HepG2 (cell line): ENCODE results near the gene NUDT3. TPM values are rescaled to one million over a fixed set of nuclear protein-coding genes. Genes with fewer than 3 reads are reported as not detected.

ENCODE experiments used
- ATAD3A ChIP-seq: sonication (generic); formaldehyde crosslinking; IDR thresholded peaks from 2 replicates; pipeline ENCODE4 v1.4.0; 2020; ENCODE audit warnings: missing genetic modification reagents
- CBX2 ChIP-seq, 2 experiments: fragments of 200-600 bp in 1 of 2; sonication (generic); formaldehyde crosslinking in 1 of 2; IDR thresholded peaks; 2 replicates each; pipeline versions ENCODE4 v1.7.0 to v1.8.1; 2018 to 2022; ENCODE audit warnings: low read depth in 2 of 2, low read length in 1 of 2, mild to moderate bottlenecking in 1 of 2, missing genetic modification reagents in 1 of 2
- DNMT1 ChIP-seq: sonication (generic); formaldehyde crosslinking; IDR thresholded peaks from 2 replicates; pipeline ENCODE4 v1.5.1; 2020; ENCODE audit warnings: mild to moderate bottlenecking, missing genetic modification reagents
- HNRNPL ChIP-seq: fragments of 200-400 bp; formaldehyde crosslinking; IDR thresholded peaks from 2 replicates; pipeline ENCODE4 v1.6.1; 2017; ENCODE audit warnings: mild to moderate bottlenecking, low read depth, low read length
- HNRNPUL1 ChIP-seq: fragments of 200-400 bp; formaldehyde crosslinking; IDR thresholded peaks from 2 replicates; pipeline ENCODE4 v1.6.1; 2017; ENCODE audit warnings: low read depth, mild to moderate bottlenecking, low read length, moderate library complexity
- IRX3 ChIP-seq: sonication (generic); formaldehyde crosslinking; IDR thresholded peaks from 2 replicates; pipeline ENCODE4 v1.8.1; 2023; ENCODE audit warnings: mild to moderate bottlenecking, low read depth, missing genetic modification reagents, borderline replicate concordance
- JUND ChIP-seq: sonication (generic); formaldehyde crosslinking; IDR thresholded peaks from 2 replicates; pipeline ENCODE4 v1.8.0; 2022; ENCODE audit warnings: mild to moderate bottlenecking, missing genetic modification reagents
- PAF1 ChIP-seq: IDR thresholded peaks from 2 replicates; pipeline ENCODE4 v1.6.1; 2016; ENCODE audit warnings: missing genetic modification reagents, missing compliant biosample characterization
- PITX1 ChIP-seq: sonication (generic); formaldehyde crosslinking; IDR thresholded peaks from 2 replicates; pipeline ENCODE4 v1.5.1; 2020; ENCODE audit warnings: mild to moderate bottlenecking, missing genetic modification reagents
- RBAK ChIP-seq: sonication (generic); formaldehyde crosslinking; IDR thresholded peaks from 2 replicates; pipeline ENCODE4 v1.5.1; 2020; ENCODE audit warnings: mild to moderate bottlenecking, missing genetic modification reagents
- SCMH1 ChIP-seq: sonication (generic); formaldehyde crosslinking; IDR thresholded peaks from 2 replicates; pipeline ENCODE4 v1.9.0; 2021; ENCODE audit warnings: missing genetic modification reagents, mild to moderate bottlenecking, borderline replicate concordance
- SMAD3 ChIP-seq: sonication (generic); formaldehyde crosslinking; IDR thresholded peaks from 2 replicates; pipeline ENCODE4 v1.4.0; 2020; ENCODE audit warnings: missing genetic modification reagents
- SP1 ChIP-seq, 2 experiments: fragments of 450-650 bp in 1 of 2; sonication (generic) in 1 of 2; formaldehyde crosslinking in 1 of 2; IDR thresholded peaks; 2 replicates each; pipeline versions ENCODE4 v1.4.0 to v1.6.1; 2016 to 2020; ENCODE audit warnings: missing genetic modification reagents in 1 of 2
- YEATS2 ChIP-seq: sonication (generic); formaldehyde crosslinking; IDR thresholded peaks from 2 replicates; pipeline ENCODE4 v1.4.0; 2020; ENCODE audit warnings: missing genetic modification reagents, borderline replicate concordance
- ZNF143 ChIP-seq: sonication (generic); formaldehyde crosslinking; IDR thresholded peaks from 2 replicates; pipeline ENCODE4 v1.4.0; 2020; ENCODE audit warnings: missing genetic modification reagents
- ZNF713 ChIP-seq: sonication (generic); formaldehyde crosslinking; IDR thresholded peaks from 2 replicates; pipeline ENCODE4 v1.4.0; 2020; ENCODE audit warnings: mild to moderate bottlenecking, missing genetic modification reagents
- polyA plus RNA-seq, 8 experiments: library from polyadenylated mRNA; depleted of rRNA in 3 of 8; stranded (reverse) in 7 of 8; unstranded in 1 of 8; fragments of >200 nt; fragmentation: Illumina TruSeq in 4 of 8; extraction: Trizol in 4 of 8; gene quantifications; 2 replicates each; pipeline versions ENCODE4 v1.2.1 to v1.2.3, GENCODE V29; 2011 to 2016; ENCODE audit warnings: low read depth in 4 of 8, missing spikeins in 1 of 8, mixed read lengths in 1 of 8; ENCODE audit not compliant: insufficient read depth in 1 of 8
- total RNA-seq, 5 experiments: library from RNA; depleted of rRNA; stranded (reverse); fragments of >200 nt; fragmentation: Illumina TruSeq; extraction: Trizol; gene quantifications; 2 replicates each; pipeline ENCODE4 v1.2.3, GENCODE V29; 2016; ENCODE audit warnings: low read depth in 1 of 5
- TF ChIP-seq, protein P1 (sequence below): sonication (generic); formaldehyde crosslinking; IDR thresholded peaks from 2 replicates; pipeline ENCODE4 v1.4.0; 2020; ENCODE audit warnings: missing genetic modification reagents
- TF ChIP-seq, protein P2 (sequence below): sonication (generic); formaldehyde crosslinking; IDR thresholded peaks from 2 replicates; pipeline ENCODE4 v1.5.0; 2020; ENCODE audit warnings: mild to moderate bottlenecking, missing genetic modification reagents
- TF ChIP-seq, protein P3 (sequence below): sonication (generic); formaldehyde crosslinking; IDR thresholded peaks from 2 replicates; pipeline ENCODE4 v1.4.0; 2020; ENCODE audit warnings: missing genetic modification reagents
- TF ChIP-seq, protein P4 (sequence below): IDR thresholded peaks from 2 replicates; pipeline ENCODE4 v1.6.1; 2016; ENCODE audit warnings: missing genetic modification reagents, missing compliant biosample characterization

NUDT3 gene
- total and polyA plus RNA-seq, 2 of the 13 experiments (the other 11 are each of a cell fraction or from before 2014, with no cell fraction given), result 20.2 to 20.6 TPM

DNA sequence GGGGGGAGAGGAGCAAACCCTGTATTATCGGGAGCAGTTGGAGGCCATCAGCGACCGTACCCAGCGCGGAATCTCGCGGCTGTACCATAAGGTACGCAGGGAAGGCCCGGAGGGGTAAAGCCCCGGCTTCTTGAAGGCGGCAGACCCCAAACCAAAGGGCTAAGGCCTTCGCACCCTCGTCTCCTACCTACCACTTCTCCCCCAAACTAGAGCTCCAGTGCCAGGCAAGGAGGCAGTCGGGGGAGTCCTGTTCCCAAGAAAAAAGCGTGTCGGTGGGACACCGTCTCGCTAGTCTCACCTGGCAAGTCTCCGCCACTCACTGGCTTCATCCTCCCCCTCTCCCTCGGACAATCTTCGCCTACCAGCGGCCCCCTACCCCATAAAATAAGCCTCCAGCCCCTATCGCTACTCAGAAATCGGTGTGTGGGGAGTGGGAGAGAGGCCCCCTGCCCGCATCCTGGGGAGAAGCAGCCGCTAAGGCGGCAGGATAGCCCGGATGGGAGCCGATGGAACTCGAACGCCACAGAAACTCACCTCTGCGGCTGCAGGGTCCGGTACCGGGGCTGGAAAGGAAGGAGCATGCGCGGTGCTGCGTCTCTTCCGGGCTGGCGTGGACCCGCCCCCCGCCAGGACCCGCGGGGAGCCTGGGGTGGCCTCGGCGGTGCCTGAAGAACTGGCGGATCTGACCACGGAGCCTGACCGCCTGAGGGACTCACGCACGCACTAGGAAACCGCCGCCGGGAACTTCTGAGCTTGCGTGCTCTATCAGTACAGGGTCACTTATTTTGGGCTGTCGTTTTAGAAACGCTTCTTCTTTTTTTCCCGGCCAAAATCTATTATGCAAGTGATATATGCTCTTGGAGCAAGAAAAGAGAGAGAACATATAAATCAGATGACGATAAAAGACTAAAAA lies 33.3 kb upstream of the NUDT3 start, which contains the start of gene RPS10 (continued):
- TF ChIP-seq, protein P1, sequence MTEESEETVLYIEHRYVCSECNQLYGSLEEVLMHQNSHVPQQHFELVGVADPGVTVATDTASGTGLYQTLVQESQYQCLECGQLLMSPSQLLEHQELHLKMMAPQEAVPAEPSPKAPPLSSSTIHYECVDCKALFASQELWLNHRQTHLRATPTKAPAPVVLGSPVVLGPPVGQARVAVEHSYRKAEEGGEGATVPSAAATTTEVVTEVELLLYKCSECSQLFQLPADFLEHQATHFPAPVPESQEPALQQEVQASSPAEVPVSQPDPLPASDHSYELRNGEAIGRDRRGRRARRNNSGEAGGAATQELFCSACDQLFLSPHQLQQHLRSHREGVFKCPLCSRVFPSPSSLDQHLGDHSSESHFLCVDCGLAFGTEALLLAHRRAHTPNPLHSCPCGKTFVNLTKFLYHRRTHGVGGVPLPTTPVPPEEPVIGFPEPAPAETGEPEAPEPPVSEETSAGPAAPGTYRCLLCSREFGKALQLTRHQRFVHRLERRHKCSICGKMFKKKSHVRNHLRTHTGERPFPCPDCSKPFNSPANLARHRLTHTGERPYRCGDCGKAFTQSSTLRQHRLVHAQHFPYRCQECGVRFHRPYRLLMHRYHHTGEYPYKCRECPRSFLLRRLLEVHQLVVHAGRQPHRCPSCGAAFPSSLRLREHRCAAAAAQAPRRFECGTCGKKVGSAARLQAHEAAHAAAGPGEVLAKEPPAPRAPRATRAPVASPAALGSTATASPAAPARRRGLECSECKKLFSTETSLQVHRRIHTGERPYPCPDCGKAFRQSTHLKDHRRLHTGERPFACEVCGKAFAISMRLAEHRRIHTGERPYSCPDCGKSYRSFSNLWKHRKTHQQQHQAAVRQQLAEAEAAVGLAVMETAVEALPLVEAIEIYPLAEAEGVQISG (CRISPR knock-in tag), result peak; percentile 64
- TF ChIP-seq PAF1 (CRISPR knock-in tag) (no peak; the same call in 1 of the 2 replicates), SMAD3 (CRISPR knock-in tag) (peak; percentile 24; the same call in 1 of the 2 replicates), ZNF143 (CRISPR knock-in tag) (no peak; the same call in 1 of the 2 replicates), JUND (CRISPR knock-in tag) (peak; percentile 55; the same call in 1 of the 2 replicates), DNMT1 (CRISPR knock-in tag) (no peak; the same call in 1 of the 2 replicates), RBAK (CRISPR knock-in tag) (no peak), HNRNPUL1 (no peak), HNRNPL (peak; percentile 84; the same call in 1 of the 2 replicates), CBX2 (IDR thresholded peaks at IDR 0.05; ENCODE audit: low read depth, low read length) (no peak), CBX2 (CRISPR knock-in tag; IDR thresholded peaks at IDR 0.05; ENCODE audit: low read depth) (no peak), IRX3 (CRISPR knock-in tag) (0 out of 2 replicates have a peak, but pooled peaks have one; percentile 31), PITX1 (CRISPR knock-in tag) (0 out of 2 replicates have a peak, but pooled peaks have one; percentile 38), ATAD3A (no peak; the same call in 1 of the 2 replicates), YEATS2 (peak; percentile 99), SCMH1 (CRISPR knock-in tag) (no peak), ZNF713 (CRISPR knock-in tag) (0 out of 2 replicates have a peak, but pooled peaks have one; percentile 52), SP1 (IDR thresholded peaks at IDR 0.05) (no peak), SP1 (CRISPR knock-in tag; IDR thresholded peaks at IDR 0.05) (peak; percentile 84; the same call in 1 of the 2 replicates)
- TF ChIP-seq, protein P2, sequence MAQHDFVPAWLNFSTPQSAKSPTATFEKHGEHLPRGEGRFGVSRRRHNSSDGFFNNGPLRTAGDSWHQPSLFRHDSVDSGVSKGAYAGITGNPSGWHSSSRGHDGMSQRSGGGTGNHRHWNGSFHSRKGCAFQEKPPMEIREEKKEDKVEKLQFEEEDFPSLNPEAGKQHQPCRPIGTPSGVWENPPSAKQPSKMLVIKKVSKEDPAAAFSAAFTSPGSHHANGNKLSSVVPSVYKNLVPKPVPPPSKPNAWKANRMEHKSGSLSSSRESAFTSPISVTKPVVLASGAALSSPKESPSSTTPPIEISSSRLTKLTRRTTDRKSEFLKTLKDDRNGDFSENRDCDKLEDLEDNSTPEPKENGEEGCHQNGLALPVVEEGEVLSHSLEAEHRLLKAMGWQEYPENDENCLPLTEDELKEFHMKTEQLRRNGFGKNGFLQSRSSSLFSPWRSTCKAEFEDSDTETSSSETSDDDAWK (CRISPR knock-in tag), result no peak
- TF ChIP-seq, protein P3, sequence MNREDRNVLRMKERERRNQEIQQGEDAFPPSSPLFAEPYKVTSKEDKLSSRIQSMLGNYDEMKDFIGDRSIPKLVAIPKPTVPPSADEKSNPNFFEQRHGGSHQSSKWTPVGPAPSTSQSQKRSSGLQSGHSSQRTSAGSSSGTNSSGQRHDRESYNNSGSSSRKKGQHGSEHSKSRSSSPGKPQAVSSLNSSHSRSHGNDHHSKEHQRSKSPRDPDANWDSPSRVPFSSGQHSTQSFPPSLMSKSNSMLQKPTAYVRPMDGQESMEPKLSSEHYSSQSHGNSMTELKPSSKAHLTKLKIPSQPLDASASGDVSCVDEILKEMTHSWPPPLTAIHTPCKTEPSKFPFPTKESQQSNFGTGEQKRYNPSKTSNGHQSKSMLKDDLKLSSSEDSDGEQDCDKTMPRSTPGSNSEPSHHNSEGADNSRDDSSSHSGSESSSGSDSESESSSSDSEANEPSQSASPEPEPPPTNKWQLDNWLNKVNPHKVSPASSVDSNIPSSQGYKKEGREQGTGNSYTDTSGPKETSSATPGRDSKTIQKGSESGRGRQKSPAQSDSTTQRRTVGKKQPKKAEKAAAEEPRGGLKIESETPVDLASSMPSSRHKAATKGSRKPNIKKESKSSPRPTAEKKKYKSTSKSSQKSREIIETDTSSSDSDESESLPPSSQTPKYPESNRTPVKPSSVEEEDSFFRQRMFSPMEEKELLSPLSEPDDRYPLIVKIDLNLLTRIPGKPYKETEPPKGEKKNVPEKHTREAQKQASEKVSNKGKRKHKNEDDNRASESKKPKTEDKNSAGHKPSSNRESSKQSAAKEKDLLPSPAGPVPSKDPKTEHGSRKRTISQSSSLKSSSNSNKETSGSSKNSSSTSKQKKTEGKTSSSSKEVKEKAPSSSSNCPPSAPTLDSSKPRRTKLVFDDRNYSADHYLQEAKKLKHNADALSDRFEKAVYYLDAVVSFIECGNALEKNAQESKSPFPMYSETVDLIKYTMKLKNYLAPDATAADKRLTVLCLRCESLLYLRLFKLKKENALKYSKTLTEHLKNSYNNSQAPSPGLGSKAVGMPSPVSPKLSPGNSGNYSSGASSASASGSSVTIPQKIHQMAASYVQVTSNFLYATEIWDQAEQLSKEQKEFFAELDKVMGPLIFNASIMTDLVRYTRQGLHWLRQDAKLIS, result 0 out of 2 replicates have a peak, but pooled peaks have one; percentile 61
- TF ChIP-seq, protein P4, sequence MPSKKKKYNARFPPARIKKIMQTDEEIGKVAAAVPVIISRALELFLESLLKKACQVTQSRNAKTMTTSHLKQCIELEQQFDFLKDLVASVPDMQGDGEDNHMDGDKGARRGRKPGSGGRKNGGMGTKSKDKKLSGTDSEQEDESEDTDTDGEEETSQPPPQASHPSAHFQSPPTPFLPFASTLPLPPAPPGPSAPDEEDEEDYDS (CRISPR knock-in tag), result peak; percentile 93
